HepG2 (cell line): ENCODE data around the gene THOP1. TPM values are rescaled to one million over a fixed set of nuclear protein-coding genes. Genes with fewer than 3 reads are reported as not detected.

Experiments used
- ATF3 ChIP-seq: sonication (generic); formaldehyde crosslinking; IDR thresholded peaks from 2 replicates; pipeline ENCODE4 v1.4.0; 2020; ENCODE audit warnings: missing genetic modification reagents
- ZNF142 ChIP-seq: sonication (generic); formaldehyde crosslinking; IDR thresholded peaks from 2 replicates; pipeline ENCODE4 v1.4.0; 2020; ENCODE audit warnings: missing genetic modification reagents
- ZNF17 ChIP-seq: sonication (generic); formaldehyde crosslinking; IDR thresholded peaks from 2 replicates; pipeline ENCODE4 v1.5.0; 2020; ENCODE audit warnings: mild to moderate bottlenecking, missing genetic modification reagents
- ZNF224 ChIP-seq: sonication (generic); formaldehyde crosslinking; IDR thresholded peaks from 2 replicates; pipeline ENCODE4 v1.5.0; 2020; ENCODE audit warnings: mild to moderate bottlenecking, missing genetic modification reagents
- polyA plus RNA-seq, 8 experiments: library from polyadenylated mRNA; depleted of rRNA in 3 of 8; stranded (reverse) in 7 of 8; unstranded in 1 of 8; fragments of >200 nt; fragmentation: Illumina TruSeq in 4 of 8; extraction: Trizol in 4 of 8; gene quantifications; 2 replicates each; pipeline versions ENCODE4 v1.2.1 to v1.2.3, GENCODE V29; 2011 to 2016; ENCODE audit warnings: low read depth in 4 of 8, missing spikeins in 1 of 8, mixed read lengths in 1 of 8; ENCODE audit not compliant: insufficient read depth in 1 of 8
- total RNA-seq, 5 experiments: library from RNA; depleted of rRNA; stranded (reverse); fragments of >200 nt; fragmentation: Illumina TruSeq; extraction: Trizol; gene quantifications; 2 replicates each; pipeline ENCODE4 v1.2.3, GENCODE V29; 2016; ENCODE audit warnings: low read depth in 1 of 5
- TF ChIP-seq, protein P1 (sequence below): sonication (generic); formaldehyde crosslinking; IDR thresholded peaks from 2 replicates; pipeline ENCODE4 v1.4.0; 2020; ENCODE audit warnings: mild to moderate bottlenecking, missing genetic modification reagents
- TF ChIP-seq, protein P2 (sequence below): sonication (generic); formaldehyde crosslinking; IDR thresholded peaks from 2 replicates; pipeline ENCODE4 v1.8.0; 2022; ENCODE audit warnings: missing genetic modification reagents, mild to moderate bottlenecking, inconsistent platforms, borderline replicate concordance
- TF ChIP-seq, protein P3 (sequence below): sonication (generic); formaldehyde crosslinking; IDR thresholded peaks from 2 replicates; pipeline ENCODE4 v1.4.0; 2020; ENCODE audit warnings: missing genetic modification reagents, borderline replicate concordance

The THOP1 gene
- total and polyA plus RNA-seq, 2 of the 13 experiments (the other 11 are each of a cell fraction or from before 2014, with no cell fraction given), result 74.4 to 116 TPM

DNA sequence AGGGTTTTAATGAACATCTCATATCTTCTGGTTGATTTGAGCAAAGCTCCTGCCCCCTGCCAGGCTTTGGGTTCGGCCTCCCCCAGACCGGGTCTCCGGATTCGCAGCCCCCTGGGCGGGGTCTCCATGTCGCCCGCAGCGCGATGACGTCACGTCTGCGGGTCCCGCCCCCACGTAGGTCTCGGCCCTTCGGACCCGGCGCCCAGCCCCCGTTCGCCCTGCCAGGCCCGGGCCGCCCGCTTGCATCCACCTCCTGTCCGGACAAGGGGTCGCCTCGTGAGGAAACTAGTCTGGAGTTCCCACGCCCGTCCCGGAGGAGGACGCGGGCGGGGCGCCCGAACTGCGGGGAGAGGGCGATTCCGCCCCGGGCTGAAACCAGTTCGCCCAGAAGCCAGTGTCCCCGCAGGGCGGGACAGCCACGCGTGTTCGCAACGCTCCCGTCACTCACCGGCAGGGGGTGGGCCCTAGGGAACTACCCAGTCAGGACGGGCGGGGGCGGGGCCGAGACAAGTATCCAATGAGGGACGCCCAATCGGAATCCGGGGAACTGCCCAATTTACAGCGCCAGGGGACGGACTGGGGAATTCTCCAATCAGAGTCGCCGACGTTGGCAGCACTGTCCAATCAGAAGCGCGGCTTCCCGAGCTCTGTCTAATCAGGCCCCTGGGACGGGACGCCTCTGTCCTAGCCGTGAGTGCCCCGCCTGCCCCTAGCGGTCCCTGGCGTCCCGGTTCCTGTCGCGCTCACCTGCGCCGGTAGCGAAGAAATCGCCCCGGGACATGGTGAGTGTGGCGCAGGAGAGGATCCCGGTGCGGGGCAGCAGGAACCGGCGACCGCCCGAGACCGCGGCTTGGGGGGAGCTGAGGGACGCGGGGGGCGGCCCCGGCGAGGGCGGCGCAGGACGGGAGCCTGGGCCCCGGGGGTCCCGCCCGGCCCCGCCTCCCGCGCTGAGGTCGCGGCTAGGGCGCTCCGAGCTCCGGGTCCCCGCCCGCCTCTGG, 55.8 kb downstream of the THOP1 start, which contains the start of gene ZNF555 (continued):
- TF ChIP-seq, protein P1, sequence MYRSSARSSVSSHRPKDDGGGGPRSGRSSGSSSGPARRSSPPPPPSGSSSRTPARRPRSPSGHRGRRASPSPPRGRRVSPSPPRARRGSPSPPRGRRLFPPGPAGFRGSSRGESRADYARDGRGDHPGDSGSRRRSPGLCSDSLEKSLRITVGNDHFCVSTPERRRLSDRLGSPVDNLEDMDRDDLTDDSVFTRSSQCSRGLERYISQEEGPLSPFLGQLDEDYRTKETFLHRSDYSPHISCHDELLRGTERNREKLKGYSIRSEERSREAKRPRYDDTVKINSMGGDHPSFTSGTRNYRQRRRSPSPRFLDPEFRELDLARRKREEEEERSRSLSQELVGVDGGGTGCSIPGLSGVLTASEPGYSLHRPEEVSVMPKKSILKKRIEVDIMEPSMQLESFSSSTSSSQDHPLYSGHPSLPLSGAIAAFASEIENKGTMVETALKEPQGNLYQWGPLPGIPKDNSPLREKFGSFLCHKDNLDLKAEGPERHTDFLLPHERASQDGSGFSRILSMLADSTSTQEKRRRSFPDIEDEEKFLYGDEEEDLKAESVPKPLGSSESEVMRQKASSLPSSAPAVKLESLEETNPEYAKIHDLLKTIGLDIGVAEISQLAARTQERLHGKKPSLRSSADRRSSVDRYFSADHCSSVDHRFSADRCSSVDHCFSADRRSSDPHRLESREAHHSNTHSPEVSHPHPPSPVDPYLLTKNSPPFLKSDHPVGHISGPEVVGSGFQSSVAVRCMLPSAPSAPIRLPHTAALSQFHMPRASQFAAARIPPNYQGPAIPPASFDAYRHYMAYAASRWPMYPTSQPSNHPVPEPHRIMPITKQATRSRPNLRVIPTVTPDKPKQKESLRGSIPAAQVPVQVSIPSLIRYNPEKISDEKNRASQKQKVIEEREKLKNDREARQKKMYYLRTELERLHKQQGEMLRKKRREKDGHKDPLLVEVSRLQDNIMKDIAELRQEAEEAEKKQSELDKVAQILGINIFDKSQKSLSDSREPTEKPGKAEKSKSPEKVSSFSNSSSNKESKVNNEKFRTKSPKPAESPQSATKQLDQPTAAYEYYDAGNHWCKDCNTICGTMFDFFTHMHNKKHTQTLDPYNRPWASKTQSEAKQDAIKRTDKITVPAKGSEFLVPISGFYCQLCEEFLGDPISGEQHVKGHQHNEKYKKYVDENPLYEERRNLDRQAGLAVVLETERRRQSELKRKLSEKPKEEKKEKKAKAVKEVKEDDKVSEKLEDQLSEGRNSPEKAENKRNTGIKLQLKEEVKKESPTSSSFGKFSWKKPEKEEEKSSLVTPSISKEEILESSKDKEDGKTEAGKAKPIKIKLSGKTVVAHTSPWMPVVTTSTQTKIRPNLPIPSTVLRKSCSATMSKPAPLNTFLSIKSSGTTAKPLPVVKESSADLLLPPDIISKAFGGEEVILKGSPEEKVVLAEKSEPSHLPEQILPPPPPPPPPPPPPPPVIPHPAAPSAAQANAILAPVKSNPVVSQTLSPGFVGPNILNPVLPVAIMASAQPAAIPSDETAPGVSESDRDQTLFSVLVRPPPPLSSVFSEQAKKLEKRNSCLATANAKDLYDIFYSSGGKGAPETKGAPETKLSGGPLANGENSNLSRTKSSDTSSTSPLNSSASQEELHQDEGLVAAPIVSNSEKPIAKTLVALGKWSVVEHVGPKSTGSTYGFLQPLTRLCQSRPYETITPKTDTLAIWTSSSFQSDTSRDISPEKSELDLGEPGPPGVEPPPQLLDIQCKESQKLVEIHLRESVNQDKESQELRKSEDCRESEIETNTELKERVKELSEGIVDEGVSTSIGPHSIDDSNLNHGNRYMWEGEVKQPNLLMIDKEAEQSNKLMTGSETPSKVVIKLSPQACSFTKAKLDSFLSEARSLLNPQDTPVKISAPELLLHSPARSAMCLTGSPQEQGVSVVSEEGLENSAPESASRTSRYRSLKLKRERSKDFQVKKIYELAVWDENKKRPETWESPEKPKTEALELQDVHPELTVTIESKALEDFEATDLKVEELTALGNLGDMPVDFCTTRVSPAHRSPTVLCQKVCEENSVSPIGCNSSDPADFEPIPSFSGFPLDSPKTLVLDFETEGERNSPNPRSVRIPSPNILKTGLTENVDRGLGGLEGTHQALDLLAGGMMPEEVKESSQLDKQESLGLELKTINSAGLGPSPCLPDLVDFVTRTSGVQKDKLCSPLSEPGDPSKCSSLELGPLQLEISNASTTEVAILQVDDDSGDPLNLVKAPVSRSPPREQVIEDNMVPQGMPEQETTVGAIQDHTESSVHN (CRISPR knock-in tag), result no peak; the same call in 1 of the 2 replicates
- TF ChIP-seq, protein P2, sequence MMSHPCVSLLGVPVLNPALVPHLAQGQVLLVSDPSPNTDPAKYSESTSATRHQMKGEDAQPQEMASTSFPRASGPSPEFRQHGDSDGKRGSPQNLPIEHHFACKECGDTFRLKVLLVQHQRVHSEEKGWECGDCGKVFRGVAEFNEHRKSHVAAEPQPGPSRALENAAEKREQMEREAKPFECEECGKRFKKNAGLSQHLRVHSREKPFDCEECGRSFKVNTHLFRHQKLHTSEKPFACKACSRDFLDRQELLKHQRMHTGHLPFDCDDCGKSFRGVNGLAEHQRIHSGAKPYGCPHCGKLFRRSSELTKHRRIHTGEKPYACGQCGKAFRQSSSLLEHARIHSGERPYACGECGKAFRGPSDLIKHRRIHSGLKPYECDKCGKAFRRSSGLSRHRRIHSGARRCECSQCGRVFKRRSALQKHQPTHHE (CRISPR knock-in tag), result peak; percentile 89; the same call in 1 of the 2 replicates
- TF ChIP-seq ZNF224 (CRISPR knock-in tag) (no peak), ZNF17 (no peak), ATF3 (CRISPR knock-in tag) (peak; percentile 45; the same call in 1 of the 2 replicates), ZNF142 (CRISPR knock-in tag) (peak; percentile 81; the same call in 1 of the 2 replicates)
- TF ChIP-seq, protein P3, sequence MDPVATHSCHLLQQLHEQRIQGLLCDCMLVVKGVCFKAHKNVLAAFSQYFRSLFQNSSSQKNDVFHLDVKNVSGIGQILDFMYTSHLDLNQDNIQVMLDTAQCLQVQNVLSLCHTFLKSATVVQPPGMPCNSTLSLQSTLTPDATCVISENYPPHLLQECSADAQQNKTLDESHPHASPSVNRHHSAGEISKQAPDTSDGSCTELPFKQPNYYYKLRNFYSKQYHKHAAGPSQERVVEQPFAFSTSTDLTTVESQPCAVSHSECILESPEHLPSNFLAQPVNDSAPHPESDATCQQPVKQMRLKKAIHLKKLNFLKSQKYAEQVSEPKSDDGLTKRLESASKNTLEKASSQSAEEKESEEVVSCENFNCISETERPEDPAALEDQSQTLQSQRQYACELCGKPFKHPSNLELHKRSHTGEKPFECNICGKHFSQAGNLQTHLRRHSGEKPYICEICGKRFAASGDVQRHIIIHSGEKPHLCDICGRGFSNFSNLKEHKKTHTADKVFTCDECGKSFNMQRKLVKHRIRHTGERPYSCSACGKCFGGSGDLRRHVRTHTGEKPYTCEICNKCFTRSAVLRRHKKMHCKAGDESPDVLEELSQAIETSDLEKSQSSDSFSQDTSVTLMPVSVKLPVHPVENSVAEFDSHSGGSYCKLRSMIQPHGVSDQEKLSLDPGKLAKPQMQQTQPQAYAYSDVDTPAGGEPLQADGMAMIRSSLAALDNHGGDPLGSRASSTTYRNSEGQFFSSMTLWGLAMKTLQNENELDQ (CRISPR knock-in tag), result no peak
